ENCODE data around the gene GNG14. TPM values are rescaled to one million over a fixed set of nuclear protein-coding genes. Genes with fewer than 3 reads are reported as not detected.
"Not testable (repeated sequence)": the region's sequence is repeated elsewhere in the genome, so short reads cannot be mapped to it uniquely, and the experiment has no call there.

Gene GNG14
- polyA plus RNA-seq, 10 donors, result not detected

- peak; percentile 98 to 99 (median 99) for DNase-seq
These were observed 35.0 kb downstream of the GNG14 start for GRCh38 chr19:12722566-12723380.

GRCh38 chr19:12723381-12723640, 35.5 kb downstream of the GNG14 start:
- DNase-seq, result no peak

- DNase-seq, result peak in 2 of 3 donors; percentile 62 to 85
These were observed 36.0 kb downstream of the GNG14 start, which contains the start of gene TNPO2 for GRCh38 chr19:12723641-12724426. TNPO2 (minus strand) TSS chr19:12723932; CDS start chr19:12720977, 2,955 bp downstream.

GRCh38 chr19:12725612-12726011, 37.8 kb downstream of the GNG14 start:
- DNase-seq, result not testable (repeated sequence)

- no peak for DNase-seq
These were observed 39.2 kb downstream of the GNG14 start for GRCh38 chr19:12726988-12727316.

GRCh38 chr19:12727745-12728433, 40.1 kb downstream of the GNG14 start:
- DNase-seq, result no peak

GRCh38 chr19:12730064-12730463, 42.3 kb downstream of the GNG14 start:
- no peak for DNase-seq

GRCh38 chr19:12731337-12731736, 43.5 kb downstream of the GNG14 start:
- no peak for DNase-seq

GRCh38 chr19:12733369-12734214, 45.8 kb downstream of the GNG14 start:
- DNase-seq, result peak in 1 of 3 donors; percentile 55

GRCh38 chr19:12736995-12737834, 49.4 kb downstream of the GNG14 start, which contains the start of gene GET3:
GET3 (plus strand) TSS chr19:12737497; CDS start chr19:12737506, 9 bp downstream.
- peak; percentile 95 to 100 (median 98) for DNase-seq

GRCh38 chr19:12737835-12738351, 50.1 kb downstream of the GNG14 start:
- DNase-seq, result no peak

Other genes with a start within 250 kb of the GNG14 start
- 1 to 10 TPM; 2.7 to 4.7 (median 3.6) TPM for gene ZNF443, start 247.0 kb upstream of the GNG14 start, polyA plus RNA-seq (ENCODE audit: insufficient read length in 10 of 10)
- gene ZNF709, start 203.2 kb upstream of the GNG14 start, polyA plus RNA-seq (ENCODE audit: insufficient read length in 10 of 10), result 1 to 10 TPM; 1.8 to 4.1 (median 2.9) TPM
- gene ZNF564, start 136.5 kb upstream of the GNG14 start, polyA plus RNA-seq (ENCODE audit: insufficient read length in 10 of 10), result 1 to 10 TPM; 3.2 to 5.9 (median 4.8) TPM
- gene ZNF490, start 77.2 kb upstream of the GNG14 start, polyA plus RNA-seq (ENCODE audit: insufficient read length in 10 of 10), result 1 to 10 TPM; 1.5 to 4.6 (median 2.9) TPM
- gene ZNF791, start 77.1 kb upstream of the GNG14 start, polyA plus RNA-seq (ENCODE audit: insufficient read length in 10 of 10), result 10 to 100 TPM in 9 of 10 donors, 1 to 10 TPM in 1; 7.7 to 17.5 (median 13.7) TPM
- 10 to 100 TPM; 23.1 to 38.2 (median 27.9) TPM for gene MAN2B1, start 21.3 kb upstream of the GNG14 start, polyA plus RNA-seq (ENCODE audit: insufficient read length in 10 of 10)
- 10 to 100 TPM in 6 of 10 donors, 1 to 10 TPM in 4; 5.8 to 13.2 (median 10.6) TPM for gene WDR83, start 21.2 kb upstream of the GNG14 start, polyA plus RNA-seq (ENCODE audit: insufficient read length in 10 of 10)
- gene DHPS, start 6.1 kb upstream of the GNG14 start, polyA plus RNA-seq (ENCODE audit: insufficient read length in 10 of 10), result 10 to 100 TPM; 52.3 to 63.0 (median 59.8) TPM
- 1 to 10 TPM; 2.5 to 6.3 (median 4.1) TPM for gene FBXW9, start 8.6 kb downstream of the GNG14 start, polyA plus RNA-seq (ENCODE audit: insufficient read length in 10 of 10)
- 10 to 100 TPM; 44.6 to 69.5 (median 54.9) TPM for gene TNPO2, start 35.9 kb downstream of the GNG14 start, polyA plus RNA-seq (ENCODE audit: insufficient read length in 10 of 10)
- gene TRIR, start 46.7 kb downstream of the GNG14 start, polyA plus RNA-seq (ENCODE audit: insufficient read length in 10 of 10), result 100 to 1,000 TPM; 130 to 217 (median 172) TPM
- gene GET3, start 49.5 kb downstream of the GNG14 start, polyA plus RNA-seq (ENCODE audit: insufficient read length in 10 of 10), result 10 to 100 TPM; 36.3 to 54.8 (median 41.8) TPM
- gene BEST2, start 63.8 kb downstream of the GNG14 start, polyA plus RNA-seq (ENCODE audit: insufficient read length in 10 of 10), result not detected
- 10 to 100 TPM; 15.9 to 42.5 (median 22.4) TPM for gene HOOK2, start 87.6 kb downstream of the GNG14 start, polyA plus RNA-seq (ENCODE audit: insufficient read length in 10 of 10)
- 100 to 1,000 TPM in 1 of 10 donors, 10 to 100 TPM in 9; 13.8 to 217 (median 45.0) TPM for gene JUNB, start 103.5 kb downstream of the GNG14 start, polyA plus RNA-seq (ENCODE audit: insufficient read length in 10 of 10)
- gene PRDX2, start 113.8 kb downstream of the GNG14 start, polyA plus RNA-seq (ENCODE audit: insufficient read length in 10 of 10), result 100 to 1,000 TPM; 135 to 183 (median 163) TPM
- gene THSD8, start 114.1 kb downstream of the GNG14 start, polyA plus RNA-seq (ENCODE audit: insufficient read length in 10 of 10), result 1 to 10 TPM; 1.3 to 6.3 (median 3.3) TPM
- gene RNASEH2A, start 118.6 kb downstream of the GNG14 start, polyA plus RNA-seq (ENCODE audit: insufficient read length in 10 of 10), result 10 to 100 TPM; 13.4 to 36.2 (median 19.9) TPM
- not detected for gene RTBDN, start 146.6 kb downstream of the GNG14 start, polyA plus RNA-seq (ENCODE audit: insufficient read length in 10 of 10)
- gene MAST1, start 150.5 kb downstream of the GNG14 start, polyA plus RNA-seq (ENCODE audit: insufficient read length in 10 of 10), result under 1 TPM in 9 of 10 donors, not detected in 1; 0.11 to 0.91 (median 0.66) TPM
- gene DNASE2, start 193.5 kb downstream of the GNG14 start, polyA plus RNA-seq (ENCODE audit: insufficient read length in 10 of 10), result 10 to 100 TPM in 4 of 10 donors, 1 to 10 TPM in 6; 6.1 to 13.9 (median 9.4) TPM
- gene KLF1, start 199.2 kb downstream of the GNG14 start, polyA plus RNA-seq (ENCODE audit: insufficient read length in 10 of 10), result 1 to 10 TPM in 3 of 10 donors, under 1 TPM in 7; 0.19 to 1.6 (median 0.68) TPM
- gene GCDH, start 203.2 kb downstream of the GNG14 start, polyA plus RNA-seq (ENCODE audit: insufficient read length in 10 of 10), result 10 to 100 TPM; 19.1 to 33.2 (median 27.2) TPM
- gene SYCE2, start 231.3 kb downstream of the GNG14 start, polyA plus RNA-seq (ENCODE audit: insufficient read length in 10 of 10), result 1 to 10 TPM; 1.7 to 5.8 (median 2.6) TPM
- gene FARSA, start 245.7 kb downstream of the GNG14 start, polyA plus RNA-seq (ENCODE audit: insufficient read length in 10 of 10), result 10 to 100 TPM; 32.6 to 45.3 (median 36.1) TPM

All from muscle of back (tissue), 11 donors.